ENCODE results near the gene STK32C. TPM values are rescaled to one million over a fixed set of nuclear protein-coding genes. Genes with fewer than 3 reads are reported as not detected.
"Not testable (repeated sequence)": the region's sequence is repeated elsewhere in the genome, so short reads cannot be mapped to it uniquely, and the experiment has no call there.

Gene STK32C
- total RNA-seq, 1 experiment from 2014 or later, result 20.7 TPM

DNA sequence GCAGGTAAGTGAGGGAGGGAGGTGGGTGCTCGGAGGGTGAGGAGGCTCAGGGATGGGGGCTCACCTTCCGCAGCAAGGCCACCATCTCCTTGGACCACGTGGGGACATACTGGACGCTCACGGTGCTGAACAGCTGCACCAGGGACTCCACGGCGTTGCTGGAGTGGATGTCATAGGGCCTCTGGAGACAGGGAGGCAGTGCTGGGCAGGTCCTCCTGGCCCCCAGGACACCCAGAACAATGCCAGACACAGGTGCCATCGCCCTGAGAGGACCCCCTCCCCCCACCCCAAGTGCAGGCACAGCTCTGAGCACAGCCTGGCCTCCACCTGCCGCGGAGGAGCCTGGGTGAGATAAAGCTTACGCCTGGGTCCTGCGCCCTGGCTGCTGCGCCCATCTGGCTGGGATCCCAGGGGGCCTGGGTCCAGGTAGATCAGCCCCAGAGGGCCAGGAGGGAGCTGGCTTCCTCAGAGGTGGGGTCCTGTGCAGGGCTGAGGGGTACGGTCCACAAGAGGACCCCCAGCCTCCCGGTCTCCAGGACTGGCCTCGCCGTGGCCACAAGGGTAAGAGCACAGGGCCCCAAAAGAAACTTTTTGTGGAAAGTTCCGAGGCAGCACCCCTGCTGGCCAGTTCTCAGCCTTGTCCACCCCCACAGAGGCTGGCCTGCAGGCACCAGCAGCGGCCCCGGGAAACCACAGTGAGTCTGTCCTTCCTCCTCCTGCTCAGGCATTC lies 83.2 kb downstream of the STK32C start:
- Mint-ChIP-seq H3K27me3 (ENCODE audit: insufficient read depth, unreplicated experiment) (no peaks in the 10 kb centered on the region), H3K4me1 (ENCODE audit: insufficient read depth, unreplicated experiment) (no peaks in the 10 kb centered on the region), H3K4me3 (ENCODE audit: unreplicated experiment) (no peak overlapping the region), H3K27ac (ENCODE audit: low read depth, unreplicated experiment) (no peak overlapping the region), H3K9me3 (ENCODE audit: unreplicated experiment) (no peaks in the 10 kb centered on the region), H3K36me3 (ENCODE audit: insufficient read depth, unreplicated experiment) (peaks cover under 1% of the 10 kb centered on the region)
- DNase-seq (ENCODE audit: unreplicated experiment), result no peak
- intact Hi-C loops (cut with micrococcal nuclease), result no loop called here
- CTCF ChIA-PET, result interaction anchor here (0.6 to 2.9 kb wide), 18 partner anchors 11 to 578 kb away, joined by 3 to 14 read pairs (median 4); no protein-coding TSS in a partner anchor
- no peak for TF ChIP-seq CTCF (IDR thresholded peaks at IDR 0.05; ENCODE audit: unreplicated experiment)
- POLR2A ChIA-PET, result no interaction called here
- no TSS peak for BruUV-seq (replicated peaks)

DNA sequence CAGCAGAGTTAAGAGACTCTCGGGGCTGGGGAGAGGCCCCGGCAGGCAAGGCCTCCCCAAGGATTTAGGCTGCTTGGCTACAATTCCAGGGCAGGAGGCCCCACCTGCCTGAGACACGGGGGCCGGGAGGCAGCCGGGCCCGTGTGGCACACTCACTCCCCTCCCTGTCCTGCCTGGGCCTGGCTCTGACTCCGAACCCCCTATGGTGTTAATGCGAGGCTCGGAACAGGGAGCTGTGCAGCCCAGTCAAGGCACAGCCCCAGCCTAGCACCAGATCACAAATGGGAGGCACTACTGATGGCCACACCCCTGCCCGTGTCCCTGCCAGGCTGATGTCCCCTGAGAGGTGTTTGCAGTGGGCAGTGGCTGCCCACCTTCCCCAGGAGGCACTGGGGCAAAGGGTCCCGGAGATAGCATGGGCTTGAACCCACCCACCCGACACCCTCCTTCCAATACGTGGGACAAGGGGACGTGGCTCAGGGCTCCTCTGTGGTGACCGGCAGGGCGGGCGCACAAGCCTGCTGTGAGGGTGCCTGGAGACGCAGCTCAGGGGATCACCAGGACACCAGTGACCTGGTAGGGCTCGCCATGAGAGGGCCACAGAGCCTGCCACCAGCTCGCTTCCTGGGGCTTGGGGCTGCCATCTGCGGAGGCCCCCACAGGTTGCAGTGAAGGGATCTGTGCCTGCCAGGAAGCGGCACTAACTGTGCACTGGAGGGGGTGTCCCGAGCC lies 84.0 kb downstream of the STK32C start:
- Mint-ChIP-seq H3K4me3 (ENCODE audit: unreplicated experiment) (no peak overlapping the region), H3K27me3 (ENCODE audit: insufficient read depth, unreplicated experiment) (no peaks in the 10 kb centered on the region), H3K4me1 (ENCODE audit: insufficient read depth, unreplicated experiment) (no peaks in the 10 kb centered on the region), H3K9me3 (ENCODE audit: unreplicated experiment) (no peaks in the 10 kb centered on the region), H3K36me3 (ENCODE audit: insufficient read depth, unreplicated experiment) (no peaks in the 10 kb centered on the region), H3K27ac (ENCODE audit: low read depth, unreplicated experiment) (no peak overlapping the region)
- no peak for TF ChIP-seq CTCF (IDR thresholded peaks at IDR 0.05; ENCODE audit: unreplicated experiment)
- no TSS peak for BruUV-seq (replicated peaks)
- ChIA-PET POLR2A (no interaction called here), CTCF (interaction anchor here (0.5 to 2.9 kb wide), 19 partner anchors 9 to 1164 kb away, joined by 3 to 14 read pairs (median 4); no protein-coding TSS in a partner anchor)
- DNase-seq (ENCODE audit: unreplicated experiment), result no peak
- intact Hi-C loops (cut with micrococcal nuclease), result loop anchor here (1.0 kb wide), 3 partner anchors 84 to 230 kb away; partner anchors contain the start of gene STK32C

- no TSS peak for BruUV-seq (replicated peaks)
- peak; percentile 90 for TF ChIP-seq CTCF (IDR thresholded peaks at IDR 0.05; ENCODE audit: unreplicated experiment)
- POLR2A ChIA-PET, result no interaction called here
- Mint-ChIP-seq H3K36me3 (ENCODE audit: insufficient read depth, unreplicated experiment) (no peaks in the 10 kb centered on the region), H3K4me1 (ENCODE audit: insufficient read depth, unreplicated experiment) (no peaks in the 10 kb centered on the region), H3K27ac (ENCODE audit: low read depth, unreplicated experiment) (no peak overlapping the region), H3K9me3 (ENCODE audit: unreplicated experiment) (no peaks in the 10 kb centered on the region), H3K4me3 (ENCODE audit: unreplicated experiment) (no peak overlapping the region), H3K27me3 (ENCODE audit: insufficient read depth, unreplicated experiment) (no peaks in the 10 kb centered on the region)
- CTCF ChIA-PET, result interaction anchor here (0.5 to 2.9 kb wide), 22 partner anchors 9 to 232 kb away, joined by 3 to 14 read pairs (median 4); no protein-coding TSS in a partner anchor
- intact Hi-C loops (cut with micrococcal nuclease), result loop anchor here (1.0 kb wide), 3 partner anchors 84 to 230 kb away; partner anchors contain the start of gene STK32C
- DNase-seq (ENCODE audit: unreplicated experiment), result peak; percentile 79
Observed at GRCh38 chr10:132223156-132223590, 84.6 kb downstream of the STK32C start.

- H3K4me1 Mint-ChIP-seq (ENCODE audit: insufficient read depth, unreplicated experiment), result no peaks in the 10 kb centered on the region
- no peaks in the 10 kb centered on the region for H3K9me3 Mint-ChIP-seq (ENCODE audit: unreplicated experiment)
- no peaks in the 10 kb centered on the region for H3K36me3 Mint-ChIP-seq (ENCODE audit: insufficient read depth, unreplicated experiment)
- no TSS peak for BruUV-seq (replicated peaks)
- H3K4me3 Mint-ChIP-seq (ENCODE audit: unreplicated experiment), result no peak overlapping the region
- POLR2A ChIA-PET, result no interaction called here
- intact Hi-C loops (cut with micrococcal nuclease), result loop anchor here (1.0 kb wide), 3 partner anchors 85 to 231 kb away; partner anchors contain the start of gene STK32C
- H3K27ac Mint-ChIP-seq (ENCODE audit: low read depth, unreplicated experiment), result no peak overlapping the region
- no peak for DNase-seq (ENCODE audit: unreplicated experiment)
- CTCF ChIA-PET, result interaction anchor here (0.6 to 2.9 kb wide), 15 partner anchors 9 to 413 kb away, joined by 3 to 13 read pairs (median 4); no protein-coding TSS in a partner anchor
- TF ChIP-seq CTCF (IDR thresholded peaks at IDR 0.05; ENCODE audit: unreplicated experiment), result no peak
- H3K27me3 Mint-ChIP-seq (ENCODE audit: insufficient read depth, unreplicated experiment), result no peaks in the 10 kb centered on the region
Observed at GRCh38 chr10:132222726-132223125, 85.0 kb downstream of the STK32C start.

DNA sequence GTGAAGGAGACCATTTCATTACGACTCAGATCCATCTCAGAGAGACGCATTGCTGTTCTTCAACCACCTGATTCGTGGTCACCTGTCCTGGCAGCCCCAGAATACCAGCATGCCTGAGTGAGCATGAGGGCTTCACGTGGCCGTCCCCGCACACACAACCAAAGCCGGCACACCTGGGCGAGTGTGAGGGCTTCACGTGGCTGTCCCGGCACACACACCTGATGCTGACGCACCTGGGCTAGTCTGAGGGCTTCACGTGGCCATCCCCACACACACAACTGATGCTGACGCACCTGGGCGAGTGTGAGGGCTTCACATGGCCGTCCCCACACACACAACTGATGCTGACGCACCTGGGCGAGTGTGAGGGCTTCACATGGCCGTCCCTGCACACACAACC lies 86.8 kb downstream of the STK32C start:
- BruUV-seq (replicated peaks); POLR2A ChIA-PET; H3K36me3 Mint-ChIP-seq (ENCODE audit: insufficient read depth, unreplicated experiment): not testable (repeated sequence)

More for the DNA sequence above, 86.8 kb downstream of the STK32C start:
- DNase-seq (ENCODE audit: unreplicated experiment); H3K9me3 Mint-ChIP-seq (ENCODE audit: unreplicated experiment); H3K27ac Mint-ChIP-seq (ENCODE audit: low read depth, unreplicated experiment); H3K4me1 Mint-ChIP-seq (ENCODE audit: insufficient read depth, unreplicated experiment); intact Hi-C loops (cut with micrococcal nuclease); H3K27me3 Mint-ChIP-seq (ENCODE audit: insufficient read depth, unreplicated experiment); H3K4me3 Mint-ChIP-seq (ENCODE audit: unreplicated experiment): not testable (repeated sequence)
- CTCF ChIA-PET, result interaction anchor here (0.5 to 0.7 kb wide), 2 partner anchors 25 to 122 kb away, joined by 3 read pairs; no protein-coding TSS in a partner anchor
